Raji (cell line): ENCODE data around the gene THSD7B.

Source experiments
- POLR2A ChIP-seq: IDR thresholded peaks from 2 replicates; pipeline ENCODE4 v1.6.1; 2011; ENCODE audit warnings: low read depth, low read length, control low read depth; ENCODE audit not compliant: insufficient read depth

Gene THSD7B

GRCh38 chr2:137357634-137358033 lies 592.3 kb downstream of the THSD7B start:
- no peak for TF ChIP-seq POLR2A

GRCh38 chr2:137367361-137367760 lies 602.0 kb downstream of the THSD7B start:
- no peak for TF ChIP-seq POLR2A

GRCh38 chr2:137369106-137369505 lies 603.8 kb downstream of the THSD7B start:
- no peak for TF ChIP-seq POLR2A

DNA sequence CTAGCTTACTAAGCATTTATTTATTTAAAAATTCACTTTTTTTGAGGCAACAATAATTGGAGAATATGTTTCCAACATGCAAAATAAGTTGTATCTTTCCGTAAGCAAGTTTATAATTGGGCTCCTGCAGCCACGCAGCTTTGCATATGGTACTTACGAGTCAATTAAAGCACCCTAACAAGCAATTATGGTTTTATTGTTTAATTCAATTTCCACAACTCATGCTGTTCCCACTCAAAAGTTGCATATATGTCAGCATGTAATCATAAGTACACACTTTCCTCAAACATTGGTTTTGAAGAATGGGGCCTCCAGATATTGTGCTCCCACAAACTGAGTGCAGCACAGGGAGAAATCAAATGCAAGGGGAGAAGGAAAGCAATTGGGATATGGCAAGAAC lies 613.8 kb downstream of the THSD7B start:
- no peak for TF ChIP-seq POLR2A

DNA sequence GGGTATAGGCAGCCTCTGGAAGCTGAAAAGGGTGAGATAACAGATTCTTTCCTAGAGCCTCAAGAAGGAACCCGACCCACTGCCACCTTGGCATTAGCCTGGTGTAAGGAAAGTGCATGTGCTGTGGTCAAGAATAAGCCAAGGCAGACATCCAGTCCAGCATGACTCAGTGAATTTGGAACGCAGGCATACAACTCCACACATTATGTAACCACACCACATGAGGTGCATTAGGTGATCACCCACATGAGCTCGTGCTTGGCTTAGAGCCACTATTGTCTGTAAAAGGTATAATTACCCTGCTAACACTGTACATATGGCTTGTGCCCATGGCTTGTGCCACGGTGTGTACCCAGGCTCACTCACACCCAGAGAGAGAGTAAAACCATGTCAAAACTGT lies 615.3 kb downstream of the THSD7B start:
- no peak for TF ChIP-seq POLR2A

- TF ChIP-seq POLR2A: no peak
Observed at GRCh38 chr2:137381731-137382130, 616.4 kb downstream of the THSD7B start.

GRCh38 chr2:137383391-137383790 lies 618.0 kb downstream of the THSD7B start:
- TF ChIP-seq POLR2A: no peak

DNA sequence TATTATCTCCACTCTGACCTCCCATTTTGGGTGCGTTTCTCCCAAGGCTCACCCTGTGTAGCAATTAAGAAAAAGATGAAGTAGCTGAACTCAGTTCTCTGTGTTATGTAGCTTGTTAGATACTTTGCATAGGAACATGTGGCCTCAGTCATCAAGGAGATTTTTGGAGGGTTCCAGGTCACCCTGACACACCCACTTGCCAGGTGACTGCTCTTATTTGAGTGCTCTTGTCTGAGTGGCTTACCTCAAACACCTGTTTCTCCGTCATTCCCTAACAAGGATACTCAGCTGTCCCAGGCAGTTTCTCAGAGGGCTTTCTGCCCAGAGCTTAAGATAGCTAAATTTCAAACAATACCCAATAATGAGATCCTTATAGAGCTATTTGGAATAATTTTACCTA lies 621.7 kb downstream of the THSD7B start:
- no peak for TF ChIP-seq POLR2A

DNA sequence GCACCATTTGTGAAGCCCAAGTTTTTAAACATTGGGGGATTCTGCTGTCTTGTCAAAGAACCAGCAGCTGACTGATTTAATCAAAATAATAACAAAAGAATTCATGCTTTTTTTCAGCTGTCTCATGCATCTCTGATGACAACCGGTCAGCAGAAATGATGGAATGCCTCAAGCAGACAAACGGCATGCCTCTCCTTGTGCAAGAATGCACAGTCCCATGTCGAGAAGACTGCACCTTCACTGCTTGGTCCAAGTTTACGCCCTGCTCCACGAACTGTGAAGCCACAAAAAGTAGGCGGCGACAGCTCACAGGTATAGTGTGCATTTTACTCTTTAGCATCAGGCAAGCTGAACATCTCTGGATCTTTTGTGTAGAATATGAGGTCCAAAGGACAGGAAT lies 640.2 kb downstream of the THSD7B start:
- TF ChIP-seq POLR2A: no peak

DNA sequence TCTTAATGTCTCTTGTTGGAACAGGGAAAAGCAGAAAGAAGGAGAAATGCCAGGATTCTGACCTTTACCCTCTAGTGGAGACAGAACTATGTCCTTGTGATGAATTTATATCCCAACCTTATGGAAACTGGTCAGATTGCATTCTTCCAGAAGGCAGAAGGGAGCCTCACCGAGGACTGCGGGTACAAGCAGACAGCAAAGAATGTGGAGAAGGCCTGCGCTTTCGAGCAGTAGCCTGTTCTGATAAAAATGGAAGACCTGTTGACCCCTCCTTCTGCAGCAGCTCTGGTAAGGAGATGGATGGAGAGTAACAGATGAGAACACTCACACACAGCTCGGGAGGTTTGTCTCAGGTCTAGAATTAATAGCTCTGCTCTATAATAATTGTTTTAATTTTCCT lies 646.2 kb downstream of the THSD7B start:
- TF ChIP-seq POLR2A: no peak

DNA sequence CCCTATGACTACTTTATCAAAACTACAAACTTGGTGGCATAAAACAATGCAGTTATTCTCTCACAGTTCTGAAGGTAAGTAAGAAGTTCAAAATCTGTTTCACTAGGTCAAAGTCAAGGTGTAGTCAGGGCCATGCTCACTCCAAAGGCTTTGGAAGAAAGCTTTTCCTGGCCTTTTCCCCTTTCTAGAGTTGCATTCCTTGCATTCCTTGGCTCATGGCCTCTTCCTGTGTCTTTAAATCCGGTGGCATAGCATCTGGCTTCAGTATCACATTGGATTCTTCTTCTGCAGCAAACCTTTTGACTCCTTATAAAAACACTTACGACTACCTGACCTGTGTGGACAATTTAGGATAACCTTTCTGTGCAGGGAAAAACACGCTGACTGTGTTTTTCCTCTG lies 655.4 kb downstream of the THSD7B start:
- TF ChIP-seq POLR2A: no peak

- TF ChIP-seq POLR2A: no peak
Observed at GRCh38 chr2:137435162-137435561, 669.8 kb downstream of the THSD7B start.

GRCh38 chr2:137437386-137437785 lies 672.0 kb downstream of the THSD7B start:
- no peak for TF ChIP-seq POLR2A

- TF ChIP-seq POLR2A: no peak
Observed at GRCh38 chr2:137444970-137445369, 679.6 kb downstream of the THSD7B start.

DNA sequence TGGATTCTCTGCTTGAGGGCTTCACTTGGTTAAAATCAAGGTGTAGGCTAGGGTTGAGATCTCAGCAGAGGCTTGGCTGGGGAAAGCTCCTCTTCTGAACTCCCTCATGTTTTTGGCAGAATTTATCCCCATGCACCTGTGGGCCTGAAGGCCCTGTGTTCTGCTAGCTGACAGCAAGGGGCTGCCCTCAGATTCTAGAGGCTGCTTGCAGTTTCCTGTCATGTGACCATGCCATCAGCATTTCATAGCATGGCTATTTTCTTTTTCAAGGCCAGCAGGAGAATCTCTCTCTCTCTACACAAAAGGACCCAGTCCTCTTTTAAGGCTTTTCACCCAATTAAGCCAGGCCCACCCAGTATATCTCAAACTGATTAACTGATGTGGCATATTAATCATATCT lies 684.1 kb downstream of the THSD7B start:
- no peak for TF ChIP-seq POLR2A

- no peak for TF ChIP-seq POLR2A
Observed at GRCh38 chr2:137454886-137455285, 689.5 kb downstream of the THSD7B start.

DNA sequence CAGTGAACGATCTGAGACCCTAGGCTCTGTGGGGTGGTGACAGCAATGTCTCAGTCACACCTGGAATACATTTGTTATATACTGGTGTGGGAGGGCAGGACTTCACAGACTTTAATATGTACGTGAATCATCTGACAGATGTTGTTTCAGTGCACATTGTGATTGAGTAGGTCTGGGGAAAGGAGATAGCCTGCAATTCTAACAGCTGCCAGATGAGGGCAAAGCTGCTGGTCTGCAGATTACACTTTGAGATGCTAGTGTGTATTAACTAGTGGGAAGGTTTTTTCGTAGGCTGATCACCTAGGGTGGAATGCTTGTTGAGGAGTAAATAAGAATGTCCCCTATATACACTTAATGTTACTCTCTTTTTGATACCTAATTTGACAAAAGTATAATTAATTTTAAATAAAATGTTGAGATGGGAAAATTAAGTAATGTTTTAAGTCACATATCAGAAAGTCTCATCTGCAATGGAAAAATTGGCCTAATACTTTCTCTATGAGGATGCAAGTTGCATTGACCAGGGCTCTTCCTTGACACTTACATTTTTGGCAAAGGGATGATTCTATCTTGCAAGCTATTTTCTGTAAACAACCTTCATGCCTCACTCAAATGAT lies 702.0 kb downstream of the THSD7B start:
- no peak for TF ChIP-seq POLR2A
